Right renal cortex interstitium (tissue), 3 donors: ENCODE results near the gene CDCA3. TPM values are rescaled to one million over a fixed set of nuclear protein-coding genes. Genes with fewer than 3 reads are reported as not detected.

Experiments used
- DNase-seq, 3 donors: peaks; one replicate each; pipeline ENCODE4 v3.0.0-alpha.2; 2013; ENCODE audit warnings: low read depth in 3 of 3, low spot score in 2 of 3
- polyA plus RNA-seq, 3 donors: library from polyadenylated mRNA; unstranded; fragments of 120-200 nt; gene quantifications; one replicate each; pipeline ENCODE4 v1.2.1, GENCODE V29; 2013; ENCODE audit not compliant: insufficient read length in 3 of 3

CDCA3 gene
- polyA plus RNA-seq, 3 donors: 20.5 to 23.3 (median 22.7) TPM

- DNase-seq: no peak
These were observed 14.2 kb downstream of the CDCA3 start for GRCh38 chr12:6836851-6837250.

- DNase-seq: no peak
These were observed 16.2 kb downstream of the CDCA3 start for GRCh38 chr12:6834873-6835272.

- DNase-seq: no peak
These were observed 16.8 kb downstream of the CDCA3 start for GRCh38 chr12:6834254-6834653.

GRCh38 chr12:6833189-6833890 is 17.7 kb downstream of the CDCA3 start:
- no peak for DNase-seq

- no peak for DNase-seq
These were observed 19.0 kb downstream of the CDCA3 start for GRCh38 chr12:6832125-6832524.

- DNase-seq: no peak
These were observed 19.6 kb downstream of the CDCA3 start for GRCh38 chr12:6831450-6831995.

- no peak for DNase-seq
These were observed 20.1 kb downstream of the CDCA3 start for GRCh38 chr12:6830999-6831398.

GRCh38 chr12:6830286-6830890 is 20.7 kb downstream of the CDCA3 start:
- DNase-seq: no peak

GRCh38 chr12:6829536-6830220 is 21.4 kb downstream of the CDCA3 start:
- no peak for DNase-seq

GRCh38 chr12:6828781-6829535 is 22.1 kb downstream of the CDCA3 start:
- DNase-seq: peak in 1 of 3 donors; percentile 44

GRCh38 chr12:6827982-6828780 is 22.9 kb downstream of the CDCA3 start, which contains the start of gene P3H3:
Gene P3H3, plus strand, starts transcription at chr12:6828407. Its CDS starts 34 bp downstream, at chr12:6828441.
- peak in 1 of 3 donors; percentile 45 for DNase-seq

GRCh38 chr12:6827437-6827911 is 23.6 kb downstream of the CDCA3 start:
- DNase-seq: peak in 1 of 3 donors; percentile 81

- DNase-seq: no peak
These were observed 24.2 kb downstream of the CDCA3 start for GRCh38 chr12:6826734-6827436.

GRCh38 chr12:6826125-6826733 is 24.9 kb downstream of the CDCA3 start:
- no peak for DNase-seq

GRCh38 chr12:6825398-6826124 is 25.5 kb downstream of the CDCA3 start:
- no peak for DNase-seq

GRCh38 chr12:6824901-6825381 is 26.1 kb downstream of the CDCA3 start:
- DNase-seq: no peak

GRCh38 chr12:6824085-6824775 is 26.9 kb downstream of the CDCA3 start:
- DNase-seq: no peak
